OCI-LY1 (cell line): ENCODE data around the gene BNC1.

Source experiments
- EZH2 ChIP-seq: fragments of 200-600 bp; sonication (generic), shearing (Covaris generic); IDR thresholded peaks from 2 replicates; pipeline ENCODE4 v1.8.0; 2017; ENCODE audit warnings: borderline replicate concordance, mixed run types, mild to moderate bottlenecking, antibody characterized with exemption, low read length, moderate library complexity, mixed read lengths
- TF ChIP-seq, protein P1 (sequence below): fragments of 200-600 bp; sonication (generic), shearing (Covaris generic); IDR thresholded peaks from 2 replicates; pipeline ENCODE4 v1.5.1; 2017; ENCODE audit warnings: mild to moderate bottlenecking, antibody characterized with exemption, low read length, moderate library complexity, mixed read lengths

DNA sequence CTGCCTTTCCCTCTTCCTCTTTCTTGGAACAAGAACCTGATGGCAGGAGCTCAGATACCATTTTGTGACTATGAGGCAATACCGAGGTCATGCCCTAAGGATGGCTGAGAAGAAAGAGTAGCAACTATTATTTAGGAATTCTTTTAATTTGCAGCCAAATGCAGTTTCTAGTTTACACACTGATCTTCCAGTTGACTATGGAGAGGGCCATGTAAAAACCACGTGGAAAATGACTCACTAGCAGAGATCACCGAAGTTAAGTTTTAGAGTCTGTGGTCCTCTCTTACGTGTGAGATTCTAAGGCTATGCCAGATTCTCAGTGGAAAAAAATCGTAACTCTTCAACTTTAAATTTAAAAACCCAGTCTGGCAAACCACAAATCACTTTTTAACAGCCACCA lies 7.8 kb downstream of the BNC1 start:
- TF ChIP-seq, protein P1, sequence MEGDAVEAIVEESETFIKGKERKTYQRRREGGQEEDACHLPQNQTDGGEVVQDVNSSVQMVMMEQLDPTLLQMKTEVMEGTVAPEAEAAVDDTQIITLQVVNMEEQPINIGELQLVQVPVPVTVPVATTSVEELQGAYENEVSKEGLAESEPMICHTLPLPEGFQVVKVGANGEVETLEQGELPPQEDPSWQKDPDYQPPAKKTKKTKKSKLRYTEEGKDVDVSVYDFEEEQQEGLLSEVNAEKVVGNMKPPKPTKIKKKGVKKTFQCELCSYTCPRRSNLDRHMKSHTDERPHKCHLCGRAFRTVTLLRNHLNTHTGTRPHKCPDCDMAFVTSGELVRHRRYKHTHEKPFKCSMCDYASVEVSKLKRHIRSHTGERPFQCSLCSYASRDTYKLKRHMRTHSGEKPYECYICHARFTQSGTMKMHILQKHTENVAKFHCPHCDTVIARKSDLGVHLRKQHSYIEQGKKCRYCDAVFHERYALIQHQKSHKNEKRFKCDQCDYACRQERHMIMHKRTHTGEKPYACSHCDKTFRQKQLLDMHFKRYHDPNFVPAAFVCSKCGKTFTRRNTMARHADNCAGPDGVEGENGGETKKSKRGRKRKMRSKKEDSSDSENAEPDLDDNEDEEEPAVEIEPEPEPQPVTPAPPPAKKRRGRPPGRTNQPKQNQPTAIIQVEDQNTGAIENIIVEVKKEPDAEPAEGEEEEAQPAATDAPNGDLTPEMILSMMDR: no peak
- no peak for TF ChIP-seq EZH2
